ENCODE data around the gene PAOX. TPM values are rescaled to one million over a fixed set of nuclear protein-coding genes. Genes with fewer than 3 reads are reported as not detected.

PAOX gene
- total RNA-seq, 1 donor from 2014 or later = 16.9 TPM

DNA sequence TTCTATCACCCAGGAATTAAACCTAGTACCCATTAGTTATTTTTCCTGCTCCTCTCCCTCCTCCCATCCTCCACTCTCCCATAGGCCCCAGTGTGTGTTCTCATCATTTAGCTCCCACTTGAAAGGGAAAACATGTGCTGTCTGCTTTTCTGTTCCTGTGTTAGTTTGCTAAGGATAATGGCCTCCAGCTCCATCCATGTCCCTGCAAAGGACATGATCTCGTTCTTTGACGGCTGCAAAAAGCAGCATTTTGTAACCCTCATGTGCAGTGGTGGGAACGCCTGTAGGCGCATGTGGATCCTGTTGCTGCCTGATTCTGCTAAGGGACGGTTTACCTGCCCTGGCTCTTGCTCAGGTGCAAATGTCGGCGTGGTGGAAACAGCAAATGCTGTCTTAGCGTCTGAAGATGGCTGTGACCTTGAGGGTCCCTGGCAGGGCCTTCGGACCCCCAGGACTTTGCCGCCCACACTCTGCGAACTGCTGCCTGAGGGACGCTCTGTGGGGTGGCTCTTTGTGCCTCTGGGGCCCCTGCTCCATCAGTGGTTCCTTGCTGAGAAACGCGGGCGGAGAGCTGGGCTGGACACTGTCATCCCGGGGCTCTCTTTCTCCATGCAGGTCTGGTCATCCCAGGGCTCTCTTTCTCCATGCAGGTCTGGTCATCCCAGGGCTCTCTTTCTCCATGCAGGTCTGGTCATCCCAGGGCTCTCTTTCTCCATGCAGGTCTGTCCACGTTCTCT, 9.3 kb downstream of the PAOX start:
- TF ChIP-seq, protein P1, sequence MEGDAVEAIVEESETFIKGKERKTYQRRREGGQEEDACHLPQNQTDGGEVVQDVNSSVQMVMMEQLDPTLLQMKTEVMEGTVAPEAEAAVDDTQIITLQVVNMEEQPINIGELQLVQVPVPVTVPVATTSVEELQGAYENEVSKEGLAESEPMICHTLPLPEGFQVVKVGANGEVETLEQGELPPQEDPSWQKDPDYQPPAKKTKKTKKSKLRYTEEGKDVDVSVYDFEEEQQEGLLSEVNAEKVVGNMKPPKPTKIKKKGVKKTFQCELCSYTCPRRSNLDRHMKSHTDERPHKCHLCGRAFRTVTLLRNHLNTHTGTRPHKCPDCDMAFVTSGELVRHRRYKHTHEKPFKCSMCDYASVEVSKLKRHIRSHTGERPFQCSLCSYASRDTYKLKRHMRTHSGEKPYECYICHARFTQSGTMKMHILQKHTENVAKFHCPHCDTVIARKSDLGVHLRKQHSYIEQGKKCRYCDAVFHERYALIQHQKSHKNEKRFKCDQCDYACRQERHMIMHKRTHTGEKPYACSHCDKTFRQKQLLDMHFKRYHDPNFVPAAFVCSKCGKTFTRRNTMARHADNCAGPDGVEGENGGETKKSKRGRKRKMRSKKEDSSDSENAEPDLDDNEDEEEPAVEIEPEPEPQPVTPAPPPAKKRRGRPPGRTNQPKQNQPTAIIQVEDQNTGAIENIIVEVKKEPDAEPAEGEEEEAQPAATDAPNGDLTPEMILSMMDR (IDR thresholded peaks at IDR 0.05) = no peak
- TF ChIP-seq POLR2AphosphoS5 (IDR thresholded peaks at IDR 0.05; ENCODE audit: insufficient read depth in 1 of 2, low read depth in 1 of 2) (no peak), POLR2A (IDR thresholded peaks at IDR 0.05) (no peak)
- H3K27me3 ChIP-seq = no peaks in the 10 kb centered on the region
- H3K36me3 ChIP-seq = peaks cover 0 to 4% of the 10 kb centered on the region in 2 donors
- intact Hi-C loops (cut with DNase I) = no loop called here
- H3K9me3 ChIP-seq = no peaks in the 10 kb centered on the region
- no peak overlapping the region for H3K4me3 ChIP-seq
- DNase-seq (ENCODE audit: extremely low spot score in 2 of 2) = no peak
- no peak overlapping the region for H3K27ac ChIP-seq
- peaks cover 3% of the 10 kb centered on the region for H3K4me1 ChIP-seq

DNA sequence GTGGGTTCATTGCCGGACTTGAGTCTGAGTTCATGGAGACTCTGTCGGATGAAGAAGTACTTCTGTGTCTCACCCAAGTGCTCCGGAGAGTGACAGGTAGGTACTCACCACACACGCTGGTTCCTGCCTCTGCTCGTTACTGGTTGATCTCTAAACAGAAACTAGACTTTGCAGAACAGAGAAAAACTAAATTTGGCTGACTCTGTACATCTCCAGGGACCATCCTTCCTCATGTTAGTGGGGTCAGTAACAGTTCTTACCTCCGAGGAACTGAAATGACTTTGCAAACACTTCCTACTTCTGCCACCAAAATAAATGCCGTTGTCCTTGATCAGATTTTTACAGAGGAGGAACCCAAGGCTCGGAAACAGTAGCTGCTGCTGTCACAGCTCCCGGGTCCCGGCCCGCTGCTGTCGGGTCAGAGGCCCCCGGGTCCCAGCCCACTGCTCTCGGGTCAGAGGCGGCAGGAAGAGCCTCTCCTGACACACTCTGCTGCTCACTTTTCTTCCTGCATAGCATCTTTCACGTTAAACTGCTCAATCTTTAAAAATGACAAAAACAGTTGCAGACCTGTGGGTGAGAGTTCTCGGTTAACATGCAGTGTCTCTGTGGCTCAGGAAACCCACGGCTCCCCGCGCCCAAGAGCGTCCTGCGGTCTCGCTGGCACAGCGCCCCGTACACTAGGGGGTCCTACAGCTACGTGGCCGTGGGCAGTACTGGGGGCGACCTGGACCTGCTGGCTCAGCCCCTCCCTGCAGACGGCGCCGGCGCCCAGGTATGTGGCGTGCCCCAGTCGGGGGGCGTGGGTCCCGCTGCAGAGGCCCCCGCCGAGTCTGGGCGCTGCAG, 10.1 kb downstream of the PAOX start:
- H3K27me3 ChIP-seq = no peaks in the 10 kb centered on the region
- peak overlapping the region in 1 of 2 donors; percentile 16 for H3K4me3 ChIP-seq
- peaks cover 6% of the 10 kb centered on the region for H3K4me1 ChIP-seq
- no peak overlapping the region for H3K27ac ChIP-seq
- intact Hi-C loops (cut with DNase I) = no loop called here
- DNase-seq (ENCODE audit: extremely low spot score in 2 of 2) = no peak
- H3K36me3 ChIP-seq = peaks cover 0 to 2% of the 10 kb centered on the region in 2 donors
- peak in 1 of 2 donors; percentile 25 for TF ChIP-seq POLR2AphosphoS5 (IDR thresholded peaks at IDR 0.05; ENCODE audit: insufficient read depth in 1 of 2, low read depth in 1 of 2)
- TF ChIP-seq POLR2A (IDR thresholded peaks at IDR 0.05) = no peak
- TF ChIP-seq, protein P1 (IDR thresholded peaks at IDR 0.05) = no peak
- H3K9me3 ChIP-seq = no peaks in the 10 kb centered on the region

DNA sequence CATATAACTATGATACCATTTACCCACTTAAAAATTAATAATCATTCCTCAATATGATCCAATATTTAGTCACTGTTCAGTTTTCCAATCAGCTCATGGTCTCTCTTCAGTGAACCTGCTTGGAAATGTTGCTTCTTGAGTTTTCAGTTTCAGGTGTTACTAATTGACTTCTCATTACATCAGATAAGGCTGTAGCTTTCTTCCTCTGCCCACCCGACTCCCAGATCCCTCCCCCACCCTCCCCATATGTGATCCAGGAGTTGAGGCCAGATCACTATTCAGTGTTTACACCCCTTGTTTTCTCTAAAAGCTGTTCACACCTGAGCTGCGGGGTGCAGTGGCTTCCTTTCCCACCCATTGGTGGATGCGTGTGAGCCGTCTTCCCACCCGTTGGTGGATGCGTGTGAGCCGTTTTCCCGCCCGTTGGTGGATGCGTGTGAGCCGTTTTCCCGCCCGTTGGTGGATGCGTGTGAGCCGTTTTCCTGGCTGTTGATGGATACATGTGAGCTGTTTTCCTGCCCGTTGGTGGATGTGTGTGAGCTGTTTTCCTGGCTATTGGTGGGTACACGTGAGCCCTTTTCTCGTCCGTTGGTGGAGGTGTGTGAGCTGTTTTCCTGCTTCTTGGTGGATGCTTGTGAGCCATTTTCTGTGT, 11.7 kb downstream of the PAOX start:
- intact Hi-C loops (cut with DNase I) = loop anchor here (5.0 kb wide), 1 partner anchor 83 kb away; the partner anchor contains the start of genes TUBGCP2 and ZNF511
- DNase-seq (ENCODE audit: extremely low spot score in 2 of 2) = no peak
- peaks cover 18% of the 10 kb centered on the region for H3K4me1 ChIP-seq
- TF ChIP-seq, protein P1 (IDR thresholded peaks at IDR 0.05) = no peak
- TF ChIP-seq POLR2A (IDR thresholded peaks at IDR 0.05) = no peak
- no peak for TF ChIP-seq POLR2AphosphoS5 (IDR thresholded peaks at IDR 0.05; ENCODE audit: insufficient read depth in 1 of 2, low read depth in 1 of 2)
- no peak overlapping the region for H3K27ac ChIP-seq
- H3K36me3 ChIP-seq = no peaks in the 10 kb centered on the region
- no peak overlapping the region for H3K4me3 ChIP-seq
- H3K9me3 ChIP-seq = no peaks in the 10 kb centered on the region
- no peaks in the 10 kb centered on the region for H3K27me3 ChIP-seq

DNA sequence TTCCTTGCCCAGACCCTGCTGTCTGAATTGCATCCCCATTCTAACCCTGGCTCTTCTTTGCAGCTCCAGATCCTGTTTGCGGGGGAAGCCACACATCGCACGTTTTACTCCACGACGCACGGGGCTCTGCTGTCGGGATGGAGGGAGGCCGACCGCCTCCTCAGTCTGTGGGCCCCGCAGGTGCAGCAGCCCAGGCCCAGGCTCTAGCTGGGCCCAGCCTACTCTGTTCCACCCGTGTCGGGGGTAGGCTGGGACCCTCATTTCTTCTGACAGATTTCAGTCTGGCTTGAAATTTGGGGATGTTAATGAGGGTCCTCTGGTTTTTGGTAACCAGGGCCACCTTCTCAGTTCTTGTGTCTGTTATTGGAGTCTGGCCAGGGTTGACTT, 12.2 kb downstream of the PAOX start:
- Histone ChIP-seq H3K4me1 (peaks cover 18% of the 10 kb centered on the region), H3K36me3 (no peaks in the 10 kb centered on the region), H3K9me3 (no peaks in the 10 kb centered on the region), H3K27ac (no peak overlapping the region), H3K27me3 (no peaks in the 10 kb centered on the region), H3K4me3 (no peak overlapping the region)
- DNase-seq (ENCODE audit: extremely low spot score in 2 of 2) = no peak
- TF ChIP-seq POLR2AphosphoS5 (IDR thresholded peaks at IDR 0.05; ENCODE audit: insufficient read depth in 1 of 2, low read depth in 1 of 2) (no peak), POLR2A (IDR thresholded peaks at IDR 0.05) (no peak)
- TF ChIP-seq, protein P1 (IDR thresholded peaks at IDR 0.05) = no peak
- intact Hi-C loops (cut with DNase I) = loop anchor here (5.0 kb wide), 1 partner anchor 84 kb away; the partner anchor contains the start of genes TUBGCP2 and ZNF511
